Activated CD4-positive, alpha-beta T cell treated with anti-CD3 and anti-CD28 coated beads for 4 hours (primary cell): Measurements from ENCODE around the gene REM2.
A peak's percentile ranks its signal among the peaks of the same experiment; 100 is the strongest.
"Not testable (repeated sequence)": the region's sequence is repeated elsewhere in the genome, so short reads cannot be mapped to it uniquely, and the experiment has no call there.

Source experiments
- DNase-seq, 2 donors: peaks; one replicate each; pipeline ENCODE4 v3.0.0-alpha.2; 2020

REM2 gene

GRCh38 chr14:22900081-22900799 lies 17.2 kb downstream of the REM2 start:
- peak; percentile 47 to 66 for DNase-seq

- no peak for DNase-seq
These were observed 18.8 kb downstream of the REM2 start for GRCh38 chr14:22901799-22902198.

GRCh38 chr14:22903742-22904087 lies 20.7 kb downstream of the REM2 start:
- DNase-seq = no peak

GRCh38 chr14:22905627-22906026 lies 22.6 kb downstream of the REM2 start:
- no peak for DNase-seq

- no peak for DNase-seq
These were observed 23.1 kb downstream of the REM2 start for GRCh38 chr14:22906073-22906472.

- no peak for DNase-seq
These were observed 24.4 kb downstream of the REM2 start for GRCh38 chr14:22907429-22907828.

GRCh38 chr14:22908601-22909000 lies 25.6 kb downstream of the REM2 start:
- DNase-seq = no peak

GRCh38 chr14:22910916-22911315 lies 27.9 kb downstream of the REM2 start:
- no peak for DNase-seq

- not testable (repeated sequence) for DNase-seq
These were observed 31.8 kb downstream of the REM2 start for GRCh38 chr14:22914836-22915235.

GRCh38 chr14:22915886-22916521 lies 33.0 kb downstream of the REM2 start:
- DNase-seq = no peak

GRCh38 chr14:22918804-22919600 lies 36.0 kb downstream of the REM2 start, which contains the start of gene RBM23:
Gene RBM23 (minus strand): TSS chr14:22919149.
- peak; percentile 100 for DNase-seq

- no peak for DNase-seq
These were observed 36.5 kb downstream of the REM2 start for GRCh38 chr14:22919601-22919921.

GRCh38 chr14:22920697-22921096 lies 37.7 kb downstream of the REM2 start:
- DNase-seq = no peak

GRCh38 chr14:22922294-22922693 lies 39.3 kb downstream of the REM2 start:
- DNase-seq = no peak

GRCh38 chr14:22923746-22924145 lies 40.7 kb downstream of the REM2 start:
- no peak for DNase-seq

- DNase-seq = no peak
These were observed 42.5 kb downstream of the REM2 start for GRCh38 chr14:22925513-22925912.

- DNase-seq = no peak
These were observed 43.3 kb downstream of the REM2 start for GRCh38 chr14:22926316-22926715.

GRCh38 chr14:22928237-22929103 lies 45.4 kb downstream of the REM2 start:
- peak in 1 of 2 donors; percentile 3 for DNase-seq

- peak; percentile 98 for DNase-seq
These were observed 46.3 kb downstream of the REM2 start, which contains the start of gene PRMT5 for GRCh38 chr14:22929104-22929960. Gene PRMT5 (minus strand): TSS chr14:22929376. CDS start chr14:22929361, 15 bp downstream.

- no peak for DNase-seq
These were observed 46.9 kb downstream of the REM2 start for GRCh38 chr14:22929961-22930364.

- no peak for DNase-seq
These were observed 49.1 kb downstream of the REM2 start for GRCh38 chr14:22932146-22932545.

- no peak for DNase-seq
These were observed 52.1 kb downstream of the REM2 start for GRCh38 chr14:22935156-22935555.
